ENCODE data around the gene DIP2B.

DNA sequence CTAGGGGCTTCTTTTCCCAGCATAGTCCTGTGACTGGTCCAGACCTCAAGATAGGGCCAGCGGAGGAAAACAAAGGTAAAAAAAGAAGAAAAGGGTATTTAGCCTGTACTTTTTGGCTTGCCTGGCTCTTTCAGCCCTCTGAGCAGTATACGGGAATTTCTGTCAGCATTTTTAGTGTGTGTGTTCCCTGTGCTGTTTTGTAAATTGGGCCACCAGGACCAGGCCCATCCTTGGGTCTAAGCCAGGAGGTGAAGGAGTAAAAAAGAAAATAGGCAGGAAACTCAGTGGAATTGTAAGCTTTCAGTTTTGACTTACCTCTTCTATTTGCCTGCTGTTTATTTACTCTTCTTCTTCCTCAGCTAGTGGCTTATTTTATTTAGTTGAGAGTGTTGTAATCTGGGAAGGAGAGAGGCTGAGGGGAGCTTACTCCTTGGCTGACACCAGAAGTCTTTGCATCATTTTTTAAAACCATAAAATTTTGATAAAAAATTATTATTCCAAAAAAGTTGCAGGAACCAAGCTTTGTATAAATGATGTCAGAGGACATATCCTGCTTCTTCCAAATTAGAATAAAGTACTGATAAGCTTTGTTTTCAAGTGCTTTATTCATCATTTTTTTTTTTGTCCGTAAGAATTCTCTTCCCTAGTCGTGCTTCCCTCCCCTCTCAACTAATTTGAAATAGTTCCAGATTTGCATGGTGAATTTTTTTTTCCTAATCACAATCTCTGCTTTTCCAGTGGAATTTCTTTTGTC lies 63.7 kb downstream of the DIP2B start:
- TF ChIP-seq EZH2phosphoT487 (IDR thresholded peaks at IDR 0.05; ENCODE audit: insufficient read depth, low read depth) (no peak), EZH2 (IDR thresholded peaks at IDR 0.05; ENCODE audit: insufficient read depth, poor library complexity, severe bottlenecking) (no peak)

All from GM23248 (cell line).